DOHH2 (cell line): ENCODE results near the gene WDR35.

Source experiments
- H3F3A ChIP-seq: fragments of 200-600 bp; sonication (generic), shearing (Covaris generic); 2 replicates; pipeline ENCODE4 v1.6.0; 2016; ENCODE audit warnings: antibody characterized with exemption, mild to moderate bottlenecking; ENCODE audit not compliant: control insufficient read depth, insufficient read depth
- H3K27ac ChIP-seq: fragments of 200-600 bp; sonication (generic); 2 replicates; pipeline ENCODE4 v1.5.1; 2014; ENCODE audit warnings: low read depth, mild to moderate bottlenecking, low read length, moderate library complexity
- H3K27me3 ChIP-seq: fragments of 200-600 bp; sonication (generic); 2 replicates; pipeline ENCODE4 v1.6.1; 2014; ENCODE audit warnings: mild to moderate bottlenecking, low read length, mixed read lengths; ENCODE audit not compliant: control insufficient read depth
- H3K36me3 ChIP-seq: fragments of 200-600 bp; sonication (generic); 2 replicates; pipeline ENCODE4 v1.6.1; 2014; ENCODE audit warnings: mild to moderate bottlenecking, low read length, moderate library complexity, mixed read lengths; ENCODE audit not compliant: control insufficient read depth
- H3K4me1 ChIP-seq: fragments of 200-600 bp; sonication (generic); 2 replicates; pipeline ENCODE4 v1.6.1; 2014; ENCODE audit warnings: mild to moderate bottlenecking, low read length, mixed read lengths; ENCODE audit not compliant: control insufficient read depth
- H3K4me2 ChIP-seq: fragments of 200-600 bp; sonication (generic); 2 replicates; pipeline ENCODE4 v1.6.0; 2014; ENCODE audit warnings: mild to moderate bottlenecking, low read length, moderate library complexity
- H3K4me3 ChIP-seq: fragments of 200-600 bp; sonication (generic); 2 replicates; pipeline ENCODE4 v1.5.1; 2014; ENCODE audit warnings: mild to moderate bottlenecking, low read length, mixed read lengths
- H3K79me2 ChIP-seq: fragments of 200-600 bp; sonication (generic); 2 replicates; pipeline ENCODE4 v1.6.1; 2014; ENCODE audit warnings: mild to moderate bottlenecking, low read length, mixed read lengths; ENCODE audit not compliant: control insufficient read depth
- H3K9me2 ChIP-seq: fragments of 200-600 bp; sonication (generic); replicated peaks from 2 replicates; pipeline ENCODE4 v1.6.1; 2014; ENCODE audit warnings: mild to moderate bottlenecking, low read length, mixed read lengths; ENCODE audit not compliant: control insufficient read depth
- H3K9me3 ChIP-seq: fragments of 200-600 bp; sonication (generic); 2 replicates; pipeline ENCODE4 v1.6.1; 2014; ENCODE audit warnings: antibody characterized with exemption, low read length, mixed read lengths; ENCODE audit not compliant: control insufficient read depth, insufficient read depth
- H4K20me1 ChIP-seq: fragments of 200-600 bp; sonication (generic); 2 replicates; pipeline ENCODE4 v1.6.0; 2014; ENCODE audit warnings: low read depth, mild to moderate bottlenecking, antibody characterized with exemption, low read length, moderate library complexity; ENCODE audit not compliant: control insufficient read depth, insufficient read depth
- EZH2phosphoT487 ChIP-seq: fragments of 200-600 bp; sonication (generic); IDR thresholded peaks from 2 replicates; pipeline ENCODE4 v1.6.1; 2017; ENCODE audit warnings: borderline replicate concordance, mild to moderate bottlenecking, antibody characterized with exemption, low read length, moderate library complexity, mixed read lengths
- TF ChIP-seq, protein P1 (sequence below): fragments of 200-600 bp; sonication (generic); IDR thresholded peaks from one replicate; pipeline ENCODE4 v1.5.1; 2014; ENCODE audit warnings: antibody characterized with exemption, mild to moderate bottlenecking, low read depth, low read length; ENCODE audit not compliant: poor library complexity, severe bottlenecking

The WDR35 gene

GRCh38 chr2:19876751-19877150, 113.2 kb downstream of the WDR35 start:
- Histone ChIP-seq H3K9me2 (no peaks in the 10 kb centered on the region), H3K9me3 (no peaks in the 10 kb centered on the region), H4K20me1 (no peaks in the 10 kb centered on the region), H3F3A (no peaks in the 10 kb centered on the region), H3K79me2 (no peaks in the 10 kb centered on the region), H3K36me3 (no peaks in the 10 kb centered on the region), H3K4me3 (no peak overlapping the region), H3K27me3 (no peaks in the 10 kb centered on the region), H3K4me2 (no peak overlapping the region), H3K27ac (no peak overlapping the region), H3K4me1 (no peaks in the 10 kb centered on the region)
- TF ChIP-seq, protein P1, sequence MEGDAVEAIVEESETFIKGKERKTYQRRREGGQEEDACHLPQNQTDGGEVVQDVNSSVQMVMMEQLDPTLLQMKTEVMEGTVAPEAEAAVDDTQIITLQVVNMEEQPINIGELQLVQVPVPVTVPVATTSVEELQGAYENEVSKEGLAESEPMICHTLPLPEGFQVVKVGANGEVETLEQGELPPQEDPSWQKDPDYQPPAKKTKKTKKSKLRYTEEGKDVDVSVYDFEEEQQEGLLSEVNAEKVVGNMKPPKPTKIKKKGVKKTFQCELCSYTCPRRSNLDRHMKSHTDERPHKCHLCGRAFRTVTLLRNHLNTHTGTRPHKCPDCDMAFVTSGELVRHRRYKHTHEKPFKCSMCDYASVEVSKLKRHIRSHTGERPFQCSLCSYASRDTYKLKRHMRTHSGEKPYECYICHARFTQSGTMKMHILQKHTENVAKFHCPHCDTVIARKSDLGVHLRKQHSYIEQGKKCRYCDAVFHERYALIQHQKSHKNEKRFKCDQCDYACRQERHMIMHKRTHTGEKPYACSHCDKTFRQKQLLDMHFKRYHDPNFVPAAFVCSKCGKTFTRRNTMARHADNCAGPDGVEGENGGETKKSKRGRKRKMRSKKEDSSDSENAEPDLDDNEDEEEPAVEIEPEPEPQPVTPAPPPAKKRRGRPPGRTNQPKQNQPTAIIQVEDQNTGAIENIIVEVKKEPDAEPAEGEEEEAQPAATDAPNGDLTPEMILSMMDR = no peak

DNA sequence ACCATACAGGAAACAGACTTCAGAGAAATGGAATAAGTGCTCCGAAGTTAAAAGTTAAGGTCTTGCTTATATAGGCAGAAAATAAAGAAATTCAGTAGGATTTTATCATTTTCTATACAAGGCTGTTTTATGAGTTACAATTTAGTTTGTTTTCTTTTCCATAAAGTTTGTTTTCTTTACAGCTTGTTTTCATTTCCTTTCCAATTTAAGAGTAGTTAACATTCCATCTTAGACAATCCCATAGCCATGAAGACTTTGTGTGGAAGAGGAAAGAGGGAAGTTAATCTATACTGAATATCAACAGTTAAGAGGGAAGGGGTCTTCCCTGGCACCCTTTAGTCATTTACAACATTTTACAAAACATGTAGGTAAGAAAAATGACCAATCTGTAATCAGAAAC, 114.6 kb downstream of the WDR35 start:
- H3K36me3 ChIP-seq = no peaks in the 10 kb centered on the region
- H3K79me2 ChIP-seq = no peaks in the 10 kb centered on the region
- no peak for TF ChIP-seq EZH2phosphoT487
- TF ChIP-seq, protein P1 = no peak
- H3K27ac ChIP-seq = no peak overlapping the region
- H4K20me1 ChIP-seq = no peaks in the 10 kb centered on the region
- no peaks in the 10 kb centered on the region for H3K4me1 ChIP-seq
- H3K4me3 ChIP-seq = no peak overlapping the region
- no peaks in the 10 kb centered on the region for H3K9me3 ChIP-seq
- H3K9me2 ChIP-seq = no peaks in the 10 kb centered on the region
- H3F3A ChIP-seq = no peaks in the 10 kb centered on the region
- no peak overlapping the region for H3K4me2 ChIP-seq
- H3K27me3 ChIP-seq = no peaks in the 10 kb centered on the region

DNA sequence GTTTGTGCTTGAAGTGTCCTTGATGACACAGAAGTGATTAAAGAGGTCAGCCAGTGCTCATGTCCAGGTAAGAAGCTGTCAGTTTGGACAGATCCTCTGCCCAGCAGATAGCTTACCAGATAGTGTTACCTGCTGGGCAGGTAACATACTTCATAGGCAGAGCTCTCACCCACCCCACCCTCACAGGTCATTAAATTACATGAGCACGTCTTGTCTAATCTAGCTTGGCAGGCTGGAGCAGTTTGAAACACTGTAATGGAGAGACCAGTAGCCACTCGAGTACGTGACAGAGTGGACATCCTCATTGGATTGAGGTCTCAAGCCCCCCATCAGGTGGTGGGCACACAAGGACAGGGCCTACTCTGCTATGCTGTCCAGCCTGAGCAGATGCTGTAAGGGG, 115.2 kb downstream of the WDR35 start:
- Histone ChIP-seq H3K4me1 (no peaks in the 10 kb centered on the region), H3F3A (no peaks in the 10 kb centered on the region), H3K27ac (no peak overlapping the region), H3K4me3 (no peak overlapping the region), H3K79me2 (no peaks in the 10 kb centered on the region), H3K9me3 (no peaks in the 10 kb centered on the region), H3K27me3 (no peaks in the 10 kb centered on the region), H3K9me2 (no peaks in the 10 kb centered on the region), H4K20me1 (no peaks in the 10 kb centered on the region), H3K36me3 (no peaks in the 10 kb centered on the region), H3K4me2 (no peak overlapping the region)
- TF ChIP-seq, protein P1 = no peak
- TF ChIP-seq EZH2phosphoT487 = no peak

DNA sequence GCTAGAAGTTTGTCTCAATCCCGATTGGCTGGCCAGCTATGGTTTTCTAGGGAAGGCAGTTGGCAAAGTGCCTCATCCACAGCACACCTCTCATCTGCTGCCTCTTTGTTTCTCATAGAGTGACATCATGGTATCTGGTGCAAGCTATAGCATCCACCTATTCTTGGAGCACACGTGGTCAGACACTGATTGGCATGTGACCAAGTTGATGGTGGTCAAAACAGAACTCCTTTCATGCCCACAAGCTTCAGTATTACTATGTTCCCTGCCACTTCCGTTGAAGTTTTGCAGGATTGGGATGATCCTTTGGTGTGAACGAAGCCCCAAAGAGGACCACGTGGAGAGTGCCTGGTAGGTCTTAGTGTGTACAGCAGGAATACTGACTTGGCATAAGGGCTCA, 116.9 kb downstream of the WDR35 start:
- Histone ChIP-seq H3K4me2 (no peak overlapping the region), H3F3A (no peaks in the 10 kb centered on the region), H4K20me1 (no peaks in the 10 kb centered on the region), H3K9me3 (no peaks in the 10 kb centered on the region), H3K4me3 (no peak overlapping the region), H3K79me2 (no peaks in the 10 kb centered on the region), H3K27ac (no peak overlapping the region), H3K4me1 (no peaks in the 10 kb centered on the region), H3K9me2 (no peaks in the 10 kb centered on the region), H3K36me3 (no peaks in the 10 kb centered on the region), H3K27me3 (peaks cover 13% of the 10 kb centered on the region)
- no peak for TF ChIP-seq EZH2phosphoT487
